ENCODE data around the gene ARPC1B.
"Not testable (repeated sequence)": the region's sequence is repeated elsewhere in the genome, so short reads cannot be mapped to it uniquely, and the experiment has no call there.

ARPC1B gene

DNA sequence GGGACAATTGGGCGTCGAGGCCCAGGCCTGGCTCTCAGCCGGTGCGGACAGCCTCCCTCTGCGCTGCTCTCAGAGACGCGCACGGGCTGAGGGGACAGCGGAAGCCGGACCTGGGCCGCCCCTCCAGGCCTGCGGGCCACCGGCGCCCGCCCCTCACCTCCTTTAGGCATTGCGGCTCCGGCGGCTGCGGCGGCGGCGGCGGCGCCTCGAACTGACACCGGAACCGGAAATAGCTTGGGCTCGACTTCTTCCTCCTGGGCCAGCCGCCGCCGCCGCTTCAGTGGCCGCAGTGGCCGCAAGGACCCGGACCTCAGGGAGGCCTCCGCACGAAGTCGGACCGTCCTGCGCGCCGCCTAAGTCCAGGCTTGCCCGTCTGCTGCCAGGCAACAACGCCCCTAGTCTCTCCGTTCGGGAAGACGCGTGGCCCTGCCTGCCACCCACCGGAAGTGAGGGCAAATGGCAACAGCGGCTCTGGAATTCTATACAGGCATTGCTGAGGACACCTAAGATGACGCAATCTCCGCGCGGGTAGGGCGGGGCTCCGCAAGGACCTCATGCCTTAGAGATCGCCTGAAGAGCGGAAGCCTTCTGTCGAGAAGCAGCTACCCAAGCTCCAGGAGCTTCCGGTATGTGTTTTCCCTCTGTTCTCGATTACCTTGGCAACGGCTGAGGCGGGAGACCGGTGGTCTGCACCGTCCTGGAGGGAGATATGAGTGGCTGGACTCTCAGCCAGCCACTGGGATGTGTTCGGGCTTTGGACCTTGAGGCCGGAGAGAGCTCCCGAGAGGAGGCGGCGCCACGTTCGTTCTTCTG lies 34.1 kb downstream of the ARPC1B start, which contains the start of the genes BUD31 and PDAP1:
Gene BUD31, plus strand, starts transcription at position 591 of the 813 bp plus-strand sequence. CDS start 2,124 bp downstream, outside the sequence.
Gene PDAP1, minus strand, starts transcription at position 219 of the 813 bp plus-strand sequence. Its CDS starts 49 bp downstream, at position 170.
- in situ Hi-C loops (cut with MboI; ENCODE audit: low sequenced_read_pairs), result no loop called here

DNA sequence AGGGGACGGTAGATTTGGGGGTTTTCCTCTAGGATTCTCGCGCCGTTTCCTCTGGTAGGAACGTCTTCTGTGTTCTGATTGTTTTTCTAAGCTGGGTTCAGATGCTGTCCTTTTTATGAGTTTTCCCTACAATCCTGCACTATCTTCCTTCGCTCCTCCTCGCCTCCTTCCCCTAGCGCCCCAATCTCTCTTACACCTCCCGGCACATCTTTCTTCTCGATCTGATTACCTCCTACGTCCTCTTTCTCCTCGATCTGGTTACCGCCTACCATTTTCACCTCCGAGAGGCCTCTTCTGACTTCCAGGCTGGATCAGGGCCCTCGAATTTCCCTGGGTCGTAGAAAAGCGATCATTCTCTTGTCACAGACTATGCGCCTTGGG lies 34.7 kb downstream of the ARPC1B start:
- in situ Hi-C loops (cut with MboI; ENCODE audit: low sequenced_read_pairs), result no loop called here

DNA sequence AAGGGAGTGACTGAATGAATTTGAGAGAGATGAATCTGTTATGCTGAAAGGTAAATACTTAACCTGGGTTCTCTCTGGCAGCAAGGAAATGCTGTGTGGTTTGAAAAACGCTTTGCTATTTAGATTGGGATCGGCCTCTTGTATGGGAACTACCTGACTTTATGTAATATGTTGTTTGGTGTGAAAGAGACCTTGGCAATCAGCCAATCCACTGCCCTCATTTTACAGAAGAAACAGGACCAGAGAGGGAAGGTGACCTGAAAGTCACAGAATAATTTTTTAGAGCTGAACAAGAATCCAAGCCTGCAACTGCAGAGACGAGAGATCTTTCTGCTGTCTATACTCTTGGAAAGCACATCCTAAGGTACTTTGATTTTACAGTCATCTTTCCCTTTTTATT lies 35.3 kb downstream of the ARPC1B start:
- in situ Hi-C loops (cut with MboI; ENCODE audit: low sequenced_read_pairs), result no loop called here

DNA sequence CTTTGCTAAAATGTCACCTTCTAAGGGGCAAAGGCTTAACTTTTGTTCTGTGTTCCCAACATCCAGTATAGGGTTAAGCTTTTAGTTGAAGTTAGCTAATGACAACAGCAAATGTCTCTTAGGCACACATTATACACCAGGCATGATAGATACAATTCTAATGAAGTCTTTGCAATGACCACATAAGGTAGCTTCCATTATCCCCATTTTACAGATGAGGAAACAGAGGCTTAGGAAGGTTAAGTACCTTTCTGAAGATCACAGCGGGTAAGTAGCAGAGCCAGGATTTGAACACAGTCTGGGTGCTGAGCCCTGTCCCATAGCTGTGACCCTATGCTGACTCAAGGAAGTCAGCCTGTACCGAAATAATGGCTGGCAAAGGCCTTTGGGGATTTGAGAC lies 36.1 kb downstream of the ARPC1B start:
- in situ Hi-C loops (cut with MboI; ENCODE audit: low sequenced_read_pairs), result no loop called here

DNA sequence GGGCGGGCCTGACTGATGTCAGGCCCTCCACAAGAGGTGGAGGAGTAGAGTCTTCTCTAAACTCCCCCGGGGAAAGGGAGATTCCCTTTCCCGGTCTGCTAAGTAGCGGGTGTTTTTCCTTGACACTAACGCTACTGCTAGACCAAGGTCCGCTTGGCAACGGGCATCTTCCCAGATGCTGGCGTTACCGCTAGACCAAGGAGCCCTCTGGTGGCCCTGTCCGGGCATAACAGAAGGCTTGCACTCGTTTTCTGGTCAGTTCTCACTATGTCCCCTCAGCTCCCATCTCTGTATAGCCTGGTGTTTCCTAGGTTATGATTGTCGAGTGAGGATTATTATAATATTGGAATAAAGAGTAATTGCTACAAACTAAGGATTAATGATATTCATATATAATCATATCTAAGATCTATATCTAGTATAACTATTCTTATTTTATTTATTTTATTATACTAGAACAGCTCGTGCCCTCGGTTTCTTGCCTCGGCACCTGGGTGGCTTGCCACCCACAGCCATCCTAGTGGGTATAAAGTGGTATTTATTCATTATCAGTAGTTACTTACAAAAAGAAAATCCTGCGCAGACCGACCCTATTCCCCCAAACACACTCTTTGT lies 41.1 kb downstream of the ARPC1B start:
- in situ Hi-C loops (cut with MboI; ENCODE audit: low sequenced_read_pairs), result not testable (repeated sequence)

DNA sequence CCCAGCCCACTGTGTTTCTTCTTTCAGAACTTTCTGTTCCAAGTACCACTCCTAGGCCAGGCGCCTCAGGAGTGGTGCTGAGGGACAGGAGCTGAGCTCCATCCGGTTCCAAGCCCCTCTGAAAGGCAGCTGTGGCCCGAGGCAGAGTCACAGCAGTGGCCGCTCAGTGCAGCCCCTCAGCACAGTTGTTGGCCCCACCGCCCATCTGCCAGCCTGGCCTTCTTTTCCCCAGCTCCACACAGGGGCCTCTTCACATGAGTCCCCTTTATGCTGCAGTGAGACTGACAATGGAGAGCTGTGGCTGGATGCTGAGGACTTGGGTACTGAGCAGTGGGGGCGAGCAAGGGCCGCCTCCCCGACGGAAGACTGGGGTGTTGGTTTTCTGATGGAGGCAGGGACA lies 43.7 kb downstream of the ARPC1B start:
- in situ Hi-C loops (cut with MboI; ENCODE audit: low sequenced_read_pairs), result no loop called here

DNA sequence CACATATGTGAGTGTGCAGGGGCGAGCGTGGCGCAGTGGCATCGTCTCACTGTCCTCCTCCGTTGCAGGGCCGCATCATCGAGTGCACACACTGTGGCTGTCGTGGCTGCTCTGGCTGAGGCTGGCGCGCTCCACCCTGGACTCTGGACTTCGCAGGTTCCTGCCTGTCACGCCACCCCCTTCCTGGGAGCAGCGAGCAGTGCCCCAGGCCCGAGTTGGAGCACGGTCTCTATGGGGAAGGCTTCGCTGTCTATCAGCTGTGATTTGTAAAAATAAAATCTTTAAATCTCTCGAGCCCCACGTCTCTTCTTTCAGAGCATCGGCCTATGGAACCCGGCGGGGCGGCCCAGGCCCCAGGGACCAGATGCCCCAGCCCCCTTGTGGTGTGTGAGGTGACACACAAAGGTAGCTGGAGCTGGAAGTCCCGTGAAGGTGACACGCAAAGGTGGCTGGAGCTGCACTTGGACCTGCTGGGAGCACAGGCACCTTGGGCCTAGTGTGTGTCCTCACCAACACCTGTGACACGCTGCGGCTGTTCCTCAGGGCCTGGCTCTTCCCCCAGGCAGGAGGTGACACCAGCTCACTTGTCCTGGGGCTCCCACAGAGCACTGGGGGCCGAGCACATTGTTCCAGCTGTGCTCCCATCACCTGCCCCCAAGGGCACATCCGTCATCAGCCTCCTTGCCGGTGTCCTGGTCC lies 44.9 kb downstream of the ARPC1B start:
- in situ Hi-C loops (cut with MboI; ENCODE audit: low sequenced_read_pairs), result no loop called here

DNA sequence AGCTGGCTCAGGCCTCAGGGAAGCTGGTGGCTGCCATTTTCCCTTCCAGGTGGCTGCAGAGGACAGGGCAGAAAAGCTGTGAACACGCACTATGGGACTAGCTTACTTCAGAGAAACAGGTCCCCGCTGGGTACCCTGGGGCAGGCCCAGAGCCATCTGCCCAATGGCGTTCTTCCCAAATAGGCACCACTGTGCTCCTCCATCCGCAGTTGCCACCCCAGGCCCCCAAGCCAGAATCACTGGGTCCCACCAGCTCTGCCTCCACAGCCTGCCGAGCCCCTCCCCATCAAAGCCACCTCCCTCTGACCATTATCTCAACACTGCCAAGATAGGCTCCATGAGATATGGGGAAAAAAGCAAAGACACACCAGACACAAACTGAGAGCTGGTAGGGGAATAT lies 45.7 kb downstream of the ARPC1B start:
- in situ Hi-C loops (cut with MboI; ENCODE audit: low sequenced_read_pairs), result no loop called here

DNA sequence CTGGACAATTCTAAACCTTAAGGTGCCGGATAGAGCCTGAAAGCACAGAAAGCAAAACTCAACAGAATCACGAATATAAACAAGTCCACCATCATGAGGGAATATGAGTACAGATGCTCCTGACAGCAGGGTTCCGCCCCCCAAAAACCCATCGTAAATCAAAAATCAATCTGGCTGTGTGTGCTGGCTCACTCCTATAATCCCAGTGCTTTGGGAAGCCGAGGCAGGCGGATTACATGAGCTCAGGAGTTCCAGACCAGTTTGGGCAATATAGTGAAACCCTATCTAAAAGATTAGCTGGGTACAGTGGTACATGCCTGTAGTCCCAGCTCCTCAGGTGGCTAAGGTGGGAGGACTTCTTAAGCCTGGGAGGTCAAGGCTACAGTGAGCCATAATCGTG lies 46.5 kb downstream of the ARPC1B start:
- in situ Hi-C loops (cut with MboI; ENCODE audit: low sequenced_read_pairs), result no loop called here

DNA sequence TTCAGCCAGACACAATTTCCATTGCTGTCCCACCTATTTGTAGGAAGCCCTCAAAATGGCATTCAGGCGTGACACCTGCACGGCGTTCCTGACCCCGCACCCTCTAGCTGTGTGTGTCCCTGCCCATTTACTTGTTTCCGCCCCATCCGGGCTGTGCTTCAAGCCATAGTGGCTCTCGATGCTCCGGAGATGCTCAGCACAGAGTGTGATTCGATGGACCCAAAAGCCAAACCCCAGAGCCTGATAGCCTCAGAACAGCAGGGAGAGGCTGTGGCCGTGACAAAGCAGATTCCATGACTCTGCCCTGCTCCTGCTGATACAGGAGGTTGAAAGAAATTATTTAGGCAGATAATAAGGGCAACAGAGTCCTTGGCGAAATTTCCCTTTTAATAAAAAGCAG lies 47.7 kb downstream of the ARPC1B start:
- in situ Hi-C loops (cut with MboI; ENCODE audit: low sequenced_read_pairs), result no loop called here

DNA sequence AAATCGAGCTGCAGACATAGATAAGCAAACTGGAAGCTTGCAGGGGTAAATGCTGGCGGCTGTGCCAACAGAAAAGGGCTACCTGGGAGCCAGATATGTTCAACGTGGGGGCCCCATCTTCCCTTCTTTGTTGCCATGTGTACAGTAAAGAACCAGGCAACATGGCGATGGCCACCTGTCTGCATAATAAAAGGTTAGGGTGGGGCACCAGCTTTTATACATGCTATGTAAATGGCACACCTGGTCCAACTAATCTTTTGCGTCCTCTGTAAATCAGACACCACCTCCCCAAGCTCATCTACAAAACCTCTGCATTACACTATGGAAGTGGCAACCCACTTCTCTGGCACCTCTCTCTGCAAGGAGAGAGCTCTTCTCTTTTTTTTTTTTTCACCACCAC lies 48.1 kb downstream of the ARPC1B start:
- in situ Hi-C loops (cut with MboI; ENCODE audit: low sequenced_read_pairs), result no loop called here

DNA sequence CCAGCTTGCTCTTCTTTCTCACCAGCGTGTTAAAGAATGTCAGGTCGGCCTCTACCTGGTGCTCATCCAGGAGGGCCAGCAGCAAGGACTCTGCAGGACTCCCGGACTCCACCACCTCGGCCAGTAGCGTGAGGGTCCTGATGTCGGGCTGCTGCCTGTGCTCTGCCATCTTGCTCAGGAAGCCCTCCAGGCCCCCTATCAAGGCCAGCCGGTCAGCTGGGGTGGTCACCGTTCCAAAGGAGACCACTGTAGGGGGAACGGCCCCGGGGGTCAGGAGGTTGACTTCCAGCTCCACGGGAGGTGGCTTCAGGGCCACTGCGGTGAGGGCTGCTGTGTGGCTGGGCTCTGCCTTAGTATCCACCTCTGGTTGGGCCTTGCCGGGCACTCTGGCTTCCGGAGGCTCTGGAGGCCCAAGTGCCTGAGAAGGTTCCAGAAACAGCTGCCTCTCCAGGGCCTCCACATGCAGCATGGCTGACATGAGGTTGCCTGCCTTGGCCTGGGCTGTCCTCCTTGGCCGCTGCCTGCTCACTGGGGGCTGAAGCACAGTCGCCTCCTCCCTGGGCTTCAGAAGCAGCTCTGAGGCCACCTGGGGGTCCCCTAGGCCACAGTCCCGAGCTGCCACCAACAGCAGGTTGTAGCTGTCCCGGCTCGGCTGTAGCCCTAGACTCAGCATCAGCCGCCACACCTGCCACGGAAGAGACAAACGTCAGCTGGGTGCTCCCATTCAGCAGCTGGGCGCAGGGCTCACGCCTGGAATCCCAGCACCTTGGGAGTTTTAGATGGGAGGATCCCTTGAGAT lies 50.6 kb downstream of the ARPC1B start:
- in situ Hi-C loops (cut with MboI; ENCODE audit: low sequenced_read_pairs), result no loop called here

DNA sequence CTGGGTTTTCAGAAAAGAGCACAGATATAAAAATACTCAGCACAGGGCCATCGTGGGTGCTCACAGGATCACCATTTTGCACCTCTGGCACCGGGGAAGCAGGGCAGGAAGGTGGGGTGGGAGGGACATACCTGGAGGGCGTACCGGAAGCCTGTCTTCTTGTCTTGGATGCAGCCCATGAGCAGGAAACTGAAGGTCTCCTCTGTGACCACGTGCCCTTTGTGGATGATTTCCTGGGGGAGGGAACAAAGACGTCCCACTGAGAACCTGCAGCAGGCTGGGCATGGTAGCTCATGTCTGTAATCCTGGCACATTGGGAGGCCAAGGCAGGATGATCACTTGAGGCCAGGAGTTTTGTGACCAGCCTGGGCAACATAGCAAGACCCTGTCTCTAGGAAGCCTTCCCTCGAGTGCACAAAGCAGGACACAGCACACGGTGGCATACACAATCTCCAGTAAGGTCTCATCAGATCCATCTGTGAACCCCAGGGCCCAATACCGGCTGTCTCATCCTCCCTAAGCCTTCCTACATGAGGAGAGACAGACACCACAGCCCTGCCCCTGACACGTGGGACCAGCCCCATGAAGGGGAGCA lies 54.5 kb downstream of the ARPC1B start:
- in situ Hi-C loops (cut with MboI; ENCODE audit: low sequenced_read_pairs), result no loop called here

DNA sequence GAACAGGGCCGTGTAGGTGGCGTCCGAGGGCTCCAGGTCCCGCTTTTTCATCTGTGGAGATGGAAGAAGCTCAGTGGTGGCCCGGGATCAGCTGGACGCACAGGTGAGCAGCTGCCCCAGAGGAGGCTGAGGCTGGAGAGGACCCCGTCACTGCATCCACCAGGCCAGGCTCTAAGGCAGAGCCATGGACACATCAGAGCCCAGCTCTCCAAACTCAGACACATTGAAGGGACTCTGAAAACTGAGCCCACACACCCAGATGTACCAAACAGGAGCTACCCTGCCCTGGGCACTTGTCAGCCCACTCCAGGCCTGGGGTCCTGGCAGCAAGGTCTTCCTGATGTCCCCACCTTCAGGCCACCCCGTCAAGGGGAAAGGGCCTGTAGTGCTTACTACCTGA lies 55.2 kb downstream of the ARPC1B start:
- in situ Hi-C loops (cut with MboI; ENCODE audit: low sequenced_read_pairs), result no loop called here

DNA sequence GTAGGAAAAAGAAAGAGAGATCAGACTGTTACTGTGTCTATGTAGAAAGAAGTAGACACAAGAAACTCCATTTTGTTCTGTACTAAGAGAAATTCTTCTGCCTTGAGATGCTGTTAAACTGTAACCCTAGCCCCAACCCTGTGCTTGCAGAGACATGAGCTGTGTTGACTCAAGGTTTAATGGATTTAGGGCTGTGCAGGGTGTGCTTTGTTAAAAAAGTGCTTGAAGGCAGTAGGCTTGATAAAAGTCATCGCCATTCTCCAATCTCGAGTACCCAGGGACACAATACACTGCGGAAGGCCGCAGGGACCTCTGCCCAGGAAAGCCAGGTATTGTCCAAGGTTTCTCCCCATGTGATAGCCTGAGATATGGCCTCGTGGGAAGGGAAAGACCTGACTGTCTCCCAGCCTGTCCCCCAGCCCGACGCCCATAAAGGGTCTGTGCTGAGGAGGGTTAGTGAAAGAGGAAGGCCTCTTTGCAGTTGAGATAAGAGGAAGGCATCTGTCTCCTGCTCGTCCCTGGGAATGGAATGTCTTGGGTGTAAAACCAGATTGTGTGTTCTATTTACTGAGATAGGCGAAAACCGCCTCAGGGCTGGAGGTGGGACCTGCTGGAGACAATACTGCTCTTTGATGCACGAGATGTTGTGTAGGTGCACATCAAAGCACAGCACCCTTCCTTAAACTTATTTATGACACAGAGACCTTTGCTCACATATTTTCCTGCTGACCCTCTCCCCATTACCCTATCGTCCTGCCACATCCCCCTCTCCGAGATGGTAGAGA lies 57.4 kb downstream of the ARPC1B start:
- in situ Hi-C loops (cut with MboI; ENCODE audit: low sequenced_read_pairs), result not testable (repeated sequence)

DNA sequence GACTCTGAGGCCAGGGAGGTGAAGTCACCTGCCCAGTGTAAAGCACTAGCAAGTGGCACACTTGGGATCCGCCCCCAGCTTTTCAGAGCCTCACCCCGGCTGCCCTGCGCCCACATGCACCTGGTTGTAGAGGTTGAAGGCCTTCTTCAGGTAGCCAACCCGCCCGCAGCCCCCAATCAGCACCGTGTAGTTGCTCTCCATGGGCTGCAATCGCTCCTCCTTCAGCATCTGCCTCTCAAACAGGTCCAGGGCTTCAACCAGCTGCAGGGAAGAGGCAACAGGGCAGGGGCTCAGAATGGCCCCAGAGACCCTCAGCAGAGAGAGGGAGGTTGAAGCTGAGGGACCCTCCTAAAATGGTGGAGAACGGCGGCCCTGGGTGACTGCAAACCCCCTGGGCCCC lies 58.6 kb downstream of the ARPC1B start:
- in situ Hi-C loops (cut with MboI; ENCODE audit: low sequenced_read_pairs), result no loop called here

DNA sequence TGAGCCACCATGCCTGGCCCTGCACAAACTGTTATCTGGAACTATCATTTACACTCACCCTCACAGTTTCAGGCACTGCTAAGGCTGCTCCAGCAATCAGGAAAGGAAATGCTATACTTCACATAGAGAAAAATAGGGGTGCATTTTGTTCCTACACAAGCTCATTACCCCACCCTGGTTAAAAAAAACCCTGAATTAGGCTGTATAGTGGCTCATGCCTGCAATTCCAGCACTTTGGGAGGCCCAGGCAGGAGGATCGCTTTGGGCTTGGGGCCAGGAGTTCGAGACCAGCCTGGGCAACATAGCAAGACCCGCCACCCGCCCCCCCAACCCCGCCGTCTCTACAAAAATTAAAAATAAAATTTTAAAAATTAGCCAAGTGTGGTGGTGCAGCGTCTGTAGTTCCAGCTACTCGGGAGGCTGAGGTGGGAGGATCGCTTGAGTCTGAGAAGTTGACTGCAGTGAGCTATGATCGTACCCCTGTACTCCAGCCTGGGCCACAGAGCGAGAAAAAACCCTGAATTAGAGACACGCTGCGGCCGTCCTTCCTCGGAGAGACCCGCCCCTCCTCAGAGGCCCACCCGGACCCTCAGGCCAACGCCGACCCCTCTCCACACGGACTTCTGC lies 63.5 kb downstream of the ARPC1B start:
- in situ Hi-C loops (cut with MboI; ENCODE audit: low sequenced_read_pairs), result no loop called here

DNA sequence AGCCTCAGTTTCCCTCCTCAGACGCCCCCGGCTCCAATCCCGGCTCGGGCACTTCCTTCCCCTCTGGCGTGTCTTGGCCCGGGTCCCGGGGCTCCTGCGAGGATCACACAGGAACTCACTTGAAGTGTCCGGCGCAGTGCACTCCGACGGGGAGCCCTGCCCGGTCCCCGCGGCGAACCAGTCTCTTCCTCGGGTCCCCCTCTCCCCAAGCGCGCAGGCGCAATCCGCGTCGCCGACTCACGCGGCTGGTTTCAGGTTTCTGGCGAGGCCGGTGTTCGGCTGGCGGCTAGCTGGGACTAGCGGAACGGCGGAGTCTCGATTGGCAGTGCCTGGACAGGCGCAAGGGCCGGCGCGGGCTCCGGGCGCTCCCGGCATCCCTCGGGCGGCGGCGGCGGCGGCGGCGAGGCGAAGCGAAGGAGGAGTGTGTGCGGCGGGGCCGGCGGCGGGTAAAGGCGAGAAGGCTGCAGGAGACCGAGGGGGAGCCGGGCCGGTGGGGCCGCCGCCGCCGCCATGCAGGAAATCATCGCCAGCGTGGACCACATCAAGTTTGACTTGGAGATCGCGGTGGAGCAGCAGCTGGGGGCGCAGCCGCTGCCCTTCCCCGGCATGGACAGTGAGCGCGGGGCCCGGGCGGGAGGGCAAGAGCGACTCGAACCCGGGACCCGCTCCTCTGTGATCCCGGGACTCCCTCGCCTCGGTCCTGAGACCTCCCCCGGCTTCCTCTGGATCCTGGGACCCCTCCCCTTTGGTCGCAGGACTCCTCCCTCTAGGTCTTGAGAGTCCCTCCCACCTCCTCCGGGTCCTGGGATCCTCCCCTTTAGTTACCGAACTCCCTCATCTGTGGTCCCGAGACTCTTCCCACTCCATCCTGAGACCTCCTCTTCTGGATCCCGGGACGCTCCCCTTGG lies 64.3 kb downstream of the ARPC1B start, which contains the start of the genes CPSF4 and PTCD1:
Gene CPSF4, plus strand, starts transcription at position 371 of the 908 bp plus-strand sequence. Its CDS starts 140 bp downstream, at position 511.
Gene PTCD1, minus strand, starts transcription at position 226 of the 908 bp plus-strand sequence. CDS start 3,556 bp downstream, outside the sequence.
- in situ Hi-C loops (cut with MboI; ENCODE audit: low sequenced_read_pairs), result no loop called here

Data from HL-60/S4 (cell line).